WTC11 (cell line): Measurements from ENCODE around the gene PIGN. TPM values are rescaled to one million over a fixed set of nuclear protein-coding genes. Genes with fewer than 3 reads are reported as not detected.

Experiments used
- ATAC-seq: fragments of 200-7000 bp; cut with Tn5 transposase; 2 replicates; pipeline ENCODE4 v1.10.0; 2021; ENCODE audit warnings: mild to moderate bottlenecking, moderate library complexity
- CTCF ChIA-PET: fragments of 300-600 bp; sonication (Branson Sonifier 250); formaldehyde crosslinking; loops from one replicate; lab custom pipeline; 2021; ENCODE audit warnings: antibody characterized with exemption; lab: Charles Lee
- POLR2A ChIA-PET: fragments of 350-600 bp; sonication (Branson Sonifier 250); formaldehyde crosslinking; loops from one replicate; lab custom pipeline; 2021; ENCODE audit warnings: antibody characterized with exemption; lab: Charles Lee
- DNase-seq: peaks from one replicate; pipeline ENCODE4 v3.0.0; 2021; ENCODE audit warnings: low spot score
- H3K27ac Mint-ChIP-seq: 2 replicates; pipeline ENCODE4 v1.8.0; 2021; ENCODE audit warnings: mixed read lengths
- H3K27me3 Mint-ChIP-seq: 2 replicates; pipeline ENCODE4 v1.8.0; 2021; ENCODE audit warnings: low read depth, mild to moderate bottlenecking, moderate library complexity, mixed read lengths
- H3K36me3 Mint-ChIP-seq: 2 replicates; pipeline ENCODE4 v1.8.0; 2021; ENCODE audit warnings: mixed read lengths
- H3K4me1 Mint-ChIP-seq: 2 replicates; pipeline ENCODE4 v1.8.0; 2022; ENCODE audit warnings: mixed read lengths
- H3K4me3 Mint-ChIP-seq: 2 replicates; pipeline ENCODE4 v1.8.0; 2021; ENCODE audit warnings: mild to moderate bottlenecking, moderate library complexity, mixed read lengths
- H3K9me3 Mint-ChIP-seq: 2 replicates; pipeline ENCODE4 v1.8.0; 2021; ENCODE audit warnings: mixed read lengths
- AR ChIP-seq: fragments of 250-450 bp; sonication (Bioruptor Pico); IDR thresholded peaks from 2 replicates; pipeline ENCODE4 v1.9.0; 2021; ENCODE audit warnings: mild to moderate bottlenecking
- ATF2 ChIP-seq: sonication (generic); formaldehyde crosslinking; IDR thresholded peaks from 2 replicates; pipeline ENCODE4 v1.8.1; 2022; ENCODE audit warnings: low read depth, missing genetic modification reagents, borderline replicate concordance
- ATF6 ChIP-seq: sonication (generic); formaldehyde crosslinking; IDR thresholded peaks from 2 replicates; pipeline ENCODE4 v1.8.1; 2023; ENCODE audit warnings: mild to moderate bottlenecking, missing genetic modification reagents
- E2F5 ChIP-seq: sonication (generic); formaldehyde crosslinking; IDR thresholded peaks from 2 replicates; pipeline ENCODE4 v1.8.1; 2022; ENCODE audit warnings: mild to moderate bottlenecking, moderate library complexity, missing genetic modification reagents
- EMX1 ChIP-seq: fragments of 250-450 bp; sonication (Bioruptor Pico); IDR thresholded peaks from 2 replicates; pipeline ENCODE4 v1.8.0; 2021; ENCODE audit warnings: mild to moderate bottlenecking
- ETV6 ChIP-seq: sonication (generic); formaldehyde crosslinking; IDR thresholded peaks from 2 replicates; pipeline ENCODE4 v1.8.1; 2022; ENCODE audit warnings: mild to moderate bottlenecking, missing genetic modification reagents
- IRF1 ChIP-seq: sonication (generic); formaldehyde crosslinking; IDR thresholded peaks from 2 replicates; pipeline ENCODE4 v1.8.0; 2023; ENCODE audit warnings: missing genetic modification reagents
- MXD4 ChIP-seq: fragments of 250-450 bp; sonication (Bioruptor Pico); IDR thresholded peaks from 2 replicates; pipeline ENCODE4 v1.8.0; 2021; ENCODE audit warnings: mild to moderate bottlenecking, moderate library complexity, borderline replicate concordance
- NFATC4 ChIP-seq: fragments of 250-450 bp; sonication (Bioruptor Pico); IDR thresholded peaks from 2 replicates; pipeline ENCODE4 v1.9.0; 2021; ENCODE audit warnings: mild to moderate bottlenecking
- ZNF219 ChIP-seq: sonication (generic); formaldehyde crosslinking; IDR thresholded peaks from 2 replicates; pipeline ENCODE4 v1.8.0; 2023; ENCODE audit warnings: missing genetic modification reagents, mild to moderate bottlenecking, borderline replicate concordance
- ZNF512 ChIP-seq: sonication (generic); formaldehyde crosslinking; IDR thresholded peaks from 2 replicates; pipeline ENCODE4 v1.8.1; 2022; ENCODE audit warnings: missing genetic modification reagents, borderline replicate concordance
- ZNF532 ChIP-seq: fragments of 250-450 bp; sonication (Bioruptor Pico); IDR thresholded peaks from 2 replicates; pipeline ENCODE4 v1.9.0; 2021; ENCODE audit warnings: mild to moderate bottlenecking, borderline replicate concordance
- total RNA-seq: library from RNA; stranded (reverse); gene quantifications from 3 replicates; pipeline ENCODE4 v1.2.3, GENCODE V29; 2021

Gene PIGN
- total RNA-seq, 1 experiment from 2014 or later = 23.4 TPM

GRCh38 chr18:62070302-62070701, 116.6 kb downstream of the PIGN start:
- Mint-ChIP-seq H3K27ac (no peak overlapping the region), H3K36me3 (no peaks in the 10 kb centered on the region), H3K4me3 (no peak overlapping the region), H3K27me3 (no peaks in the 10 kb centered on the region), H3K4me1 (no peaks in the 10 kb centered on the region), H3K9me3 (0 out of 2 replicates have a peak, but pooled peaks cover 4% of the 10 kb centered on the region)
- ChIA-PET CTCF (no interaction called here), POLR2A (no interaction called here)
- no peak for TF ChIP-seq AR (CRISPR knock-in tag)
- TF ChIP-seq MXD4 = no peak
- TF ChIP-seq EMX1 = no peak
- no peak for TF ChIP-seq ZNF532 (CRISPR knock-in tag)
- TF ChIP-seq E2F5 (CRISPR knock-in tag) = no peak
- no peak for ATAC-seq
- no peak for DNase-seq

- Mint-ChIP-seq H3K36me3 (no peaks in the 10 kb centered on the region), H3K9me3 (0 out of 2 replicates have a peak, but pooled peaks cover 4% of the 10 kb centered on the region), H3K4me1 (no peaks in the 10 kb centered on the region), H3K27me3 (no peaks in the 10 kb centered on the region), H3K4me3 (no peak overlapping the region), H3K27ac (no peak overlapping the region)
- ATAC-seq = no peak
- CTCF ChIA-PET = no interaction called here
- TF ChIP-seq ETV6 (no peak), ZNF532 (CRISPR knock-in tag) (no peak), E2F5 (CRISPR knock-in tag) (no peak), ATF6 (CRISPR knock-in tag) (no peak), NFATC4 (CRISPR knock-in tag) (no peak), ZNF219 (CRISPR knock-in tag) (no peak), ZNF512 (CRISPR knock-in tag) (no peak), ATF2 (no peak), IRF1 (CRISPR knock-in tag) (no peak)
- POLR2A ChIA-PET = no interaction called here
- DNase-seq = no peak
Observed at GRCh38 chr18:62069556-62069955, 117.3 kb downstream of the PIGN start.
